DMS79 treated with DMSO at 0.1 percent for 48 hours (cell line): ENCODE measurements around the gene NEMP2.
"Not testable (repeated sequence)": the region's sequence is repeated elsewhere in the genome, so short reads cannot be mapped to it uniquely, and the experiment has no call there.

ENCODE experiments used
- DNase-seq: peaks from one replicate; lab custom pipeline; 2025; lab: John Stamatoyannopoulos, UW

The NEMP2 gene

GRCh38 chr2:190490502-190490901 is 44.0 kb downstream of the NEMP2 start:
- DNase-seq: no peak

- DNase-seq: no peak
These were observed 45.0 kb downstream of the NEMP2 start for GRCh38 chr2:190489475-190489874.

- DNase-seq: no peak
These were observed 45.8 kb downstream of the NEMP2 start for GRCh38 chr2:190488516-190489233.

GRCh38 chr2:190486037-190486623 is 48.4 kb downstream of the NEMP2 start:
- DNase-seq: no peak

- no peak for DNase-seq
These were observed 52.1 kb downstream of the NEMP2 start for GRCh38 chr2:190482451-190482850.

- no peak for DNase-seq
These were observed 53.2 kb downstream of the NEMP2 start for GRCh38 chr2:190481339-190481738.

GRCh38 chr2:190478572-190479195 is 55.8 kb downstream of the NEMP2 start:
- no peak for DNase-seq

GRCh38 chr2:190477661-190478454 is 56.7 kb downstream of the NEMP2 start:
- DNase-seq: peak; percentile 89

GRCh38 chr2:190470256-190470826 is 64.2 kb downstream of the NEMP2 start:
- peak; percentile 77 for DNase-seq

- peak; percentile 98 for DNase-seq
These were observed 64.8 kb downstream of the NEMP2 start for GRCh38 chr2:190469771-190470170.

GRCh38 chr2:190468814-190469569 is 65.5 kb downstream of the NEMP2 start:
- peak; percentile 99 for DNase-seq

- DNase-seq: not testable (repeated sequence)
These were observed 66.2 kb downstream of the NEMP2 start for GRCh38 chr2:190468354-190468753.

- DNase-seq: peak; percentile 98
These were observed 66.9 kb downstream of the NEMP2 start for GRCh38 chr2:190467575-190468083.

GRCh38 chr2:190466819-190467446 is 67.6 kb downstream of the NEMP2 start:
- peak; percentile 43 for DNase-seq

- DNase-seq: no peak
These were observed 69.5 kb downstream of the NEMP2 start for GRCh38 chr2:190465060-190465459.

- DNase-seq: no peak
These were observed 71.9 kb downstream of the NEMP2 start for GRCh38 chr2:190462611-190463010.

- DNase-seq: no peak
These were observed 72.3 kb downstream of the NEMP2 start for GRCh38 chr2:190462181-190462580.

GRCh38 chr2:190460487-190460886 is 74.0 kb downstream of the NEMP2 start:
- no peak for DNase-seq

GRCh38 chr2:190459881-190460280 is 74.6 kb downstream of the NEMP2 start:
- no peak for DNase-seq

GRCh38 chr2:190458352-190459107 is 76.0 kb downstream of the NEMP2 start:
- no peak for DNase-seq
